KMS-11 (cell line): ENCODE measurements around the gene SUN1.

ENCODE experiments used
- H2AFZ ChIP-seq: fragments of 200-600 bp; sonication (generic); 2 replicates; pipeline ENCODE4 v1.6.1; 2016; ENCODE audit warnings: antibody characterized with exemption, mixed run types, low read depth
- H3K27ac ChIP-seq: fragments of 200-600 bp; sonication (generic); 2 replicates; pipeline ENCODE4 v1.6.1; 2016; ENCODE audit warnings: mild to moderate bottlenecking, mixed run types
- H3K27me3 ChIP-seq: fragments of 200-600 bp; sonication (generic); 2 replicates; pipeline ENCODE4 v1.6.1; 2017; ENCODE audit warnings: mild to moderate bottlenecking, low read depth, mixed run types, moderate library complexity; ENCODE audit not compliant: insufficient read depth
- H3K36me3 ChIP-seq: fragments of 200-600 bp; sonication (generic); 2 replicates; pipeline ENCODE4 v1.6.1; 2017; ENCODE audit warnings: mild to moderate bottlenecking, mixed run types; ENCODE audit not compliant: insufficient read depth
- H3K4me1 ChIP-seq: fragments of 200-600 bp; sonication (generic); 2 replicates; pipeline ENCODE4 v1.6.1; 2016; ENCODE audit warnings: mild to moderate bottlenecking, low read depth, mixed run types; ENCODE audit not compliant: poor library complexity, severe bottlenecking
- H3K4me2 ChIP-seq: fragments of 200-600 bp; sonication (generic); 2 replicates; pipeline ENCODE4 v1.7.0; 2016; ENCODE audit warnings: mild to moderate bottlenecking, mixed run types
- H3K4me3 ChIP-seq: fragments of 200-600 bp; sonication (generic); IDR thresholded peaks from 2 replicates; pipeline ENCODE4 v1.6.1; 2017; ENCODE audit warnings: low read depth, low read length, mixed read lengths; ENCODE audit not compliant: insufficient read depth
- H3K79me2 ChIP-seq: fragments of 200-600 bp; sonication (generic); 2 replicates; pipeline ENCODE4 v1.6.1; 2016; ENCODE audit warnings: low read depth, mixed run types; ENCODE audit not compliant: insufficient read depth
- H3K9ac ChIP-seq: fragments of 200-600 bp; sonication (generic); 2 replicates; pipeline ENCODE4 v1.6.1; 2016; ENCODE audit warnings: mild to moderate bottlenecking, mixed run types
- H4K20me1 ChIP-seq: fragments of 200-600 bp; sonication (generic); 2 replicates; pipeline ENCODE4 v1.6.1; 2016; ENCODE audit warnings: mild to moderate bottlenecking, mixed run types; ENCODE audit not compliant: insufficient read depth
- CTCF ChIP-seq: fragments of 200-600 bp; sonication (generic); conservative IDR thresholded peaks from 2 replicates; pipeline ENCODE4 v1.6.1; 2017; ENCODE audit warnings: low read depth, mild to moderate bottlenecking, antibody characterized with exemption, low read length, moderate library complexity, mixed read lengths

SUN1 gene

DNA sequence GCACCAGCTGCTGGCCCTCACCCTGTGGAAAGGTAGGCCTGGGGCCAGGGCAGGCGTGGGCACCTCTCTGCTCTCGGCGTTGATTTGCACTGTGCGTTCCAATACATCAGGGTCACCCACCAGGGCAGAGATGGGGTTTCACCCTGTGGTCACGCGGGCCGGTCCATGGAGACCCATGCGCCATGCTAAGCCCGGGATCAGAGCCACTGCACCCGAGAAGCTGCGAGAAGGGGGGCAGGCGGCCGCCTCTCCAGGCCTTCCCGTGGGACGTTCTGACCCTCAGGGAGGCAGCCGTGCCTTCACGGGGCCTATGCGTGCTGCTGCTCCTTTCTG, 55.2 kb downstream of the SUN1 start:
- Histone ChIP-seq H3K79me2 (peaks cover 36% of the 10 kb centered on the region), H3K27me3 (no peaks in the 10 kb centered on the region), H3K4me2 (no peak overlapping the region), H4K20me1 (no peaks in the 10 kb centered on the region), H2AFZ (no peak overlapping the region), H3K36me3 (no peaks in the 10 kb centered on the region), H3K4me1 (no peaks in the 10 kb centered on the region), H3K27ac (no peak overlapping the region), H3K4me3 (no peak overlapping the region), H3K9ac (no peak overlapping the region)
- TF ChIP-seq CTCF = no peak

DNA sequence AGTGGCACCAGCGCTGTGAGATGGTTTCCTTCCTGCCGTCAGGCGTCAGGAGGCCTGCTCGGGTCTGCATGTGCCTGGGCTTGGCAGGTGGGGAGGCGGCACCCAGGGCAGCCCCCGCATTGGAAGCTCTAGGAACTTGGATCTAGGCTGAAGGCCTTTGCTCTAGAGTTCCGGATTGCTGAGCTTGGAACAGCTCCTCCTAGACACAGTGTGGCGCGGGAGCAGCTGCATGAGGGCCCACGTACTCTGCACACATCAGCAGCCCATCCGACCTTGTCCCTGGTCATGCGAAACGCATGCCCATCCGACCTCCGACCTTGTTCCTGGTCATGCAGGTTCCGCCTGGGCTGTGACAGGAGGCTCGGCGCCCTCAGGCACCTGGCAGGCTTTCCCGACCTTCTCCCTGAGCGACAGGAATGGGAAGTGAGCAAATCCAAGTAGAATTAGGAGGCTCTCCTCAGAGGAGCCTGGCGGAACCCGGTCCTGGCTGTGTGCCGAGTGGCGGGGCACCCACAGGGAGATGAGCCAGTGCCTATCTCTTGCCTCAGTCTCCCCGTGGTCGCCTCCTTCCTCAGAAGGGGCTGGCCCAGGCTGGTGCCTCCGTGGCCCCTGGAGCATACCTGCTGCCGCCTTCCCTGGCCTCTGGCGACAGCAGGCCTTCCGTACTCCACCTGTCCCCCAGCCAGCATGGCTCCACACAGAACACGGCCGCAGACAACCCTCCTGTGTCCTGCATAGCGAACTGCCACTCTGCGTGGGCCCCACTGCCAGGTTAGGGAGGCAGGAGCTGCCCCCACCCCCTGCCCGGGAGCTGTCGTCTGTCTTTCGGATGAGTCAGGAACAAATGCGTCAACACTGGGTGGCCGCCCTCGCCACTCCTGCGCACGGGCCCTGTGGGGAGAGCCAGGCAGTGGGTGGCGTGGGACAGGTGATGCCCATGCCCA, 56.1 kb downstream of the SUN1 start:
- H2AFZ ChIP-seq = no peak overlapping the region
- no peak overlapping the region for H3K9ac ChIP-seq
- H3K4me1 ChIP-seq = no peaks in the 10 kb centered on the region
- no peak overlapping the region for H3K27ac ChIP-seq
- H4K20me1 ChIP-seq = no peaks in the 10 kb centered on the region
- TF ChIP-seq CTCF = no peak
- H3K79me2 ChIP-seq = peaks cover 28% of the 10 kb centered on the region
- H3K4me2 ChIP-seq = no peak overlapping the region
- H3K27me3 ChIP-seq = no peaks in the 10 kb centered on the region
- H3K36me3 ChIP-seq = no peaks in the 10 kb centered on the region
- no peak overlapping the region for H3K4me3 ChIP-seq

GRCh38 chr7:889025-889390, 56.7 kb downstream of the SUN1 start:
- H3K4me2 ChIP-seq = no peak overlapping the region
- no peak overlapping the region for H3K27ac ChIP-seq
- H3K4me1 ChIP-seq = no peaks in the 10 kb centered on the region
- no peak overlapping the region for H3K9ac ChIP-seq
- peaks cover 21% of the 10 kb centered on the region; the same call in 1 of the 2 replicates for H3K79me2 ChIP-seq
- H2AFZ ChIP-seq = no peak overlapping the region
- H4K20me1 ChIP-seq = no peaks in the 10 kb centered on the region
- no peaks in the 10 kb centered on the region for H3K27me3 ChIP-seq
- no peak for TF ChIP-seq CTCF
- no peak overlapping the region for H3K4me3 ChIP-seq
- H3K36me3 ChIP-seq = no peaks in the 10 kb centered on the region

DNA sequence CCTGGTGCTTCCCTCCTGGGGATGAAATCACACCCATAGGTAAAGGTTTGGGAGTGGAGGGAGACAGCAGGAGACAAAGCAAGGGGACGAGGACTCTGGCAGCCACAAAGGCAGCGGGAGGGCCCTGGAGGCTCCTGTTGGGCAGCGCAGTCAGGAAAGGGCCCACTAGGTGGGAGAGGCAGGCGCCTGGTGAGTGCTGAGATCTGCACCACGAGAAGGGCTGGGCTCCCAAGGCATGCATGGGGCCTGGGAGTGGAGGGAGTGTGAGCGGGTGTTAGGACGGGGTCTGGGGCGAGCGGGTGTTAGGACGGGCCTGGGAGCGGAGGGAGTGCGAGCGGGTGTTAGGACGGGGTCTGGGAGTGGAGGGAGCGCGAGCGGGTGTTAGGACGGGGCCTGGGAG, 57.1 kb downstream of the SUN1 start:
- Histone ChIP-seq H3K4me1 (no peaks in the 10 kb centered on the region), H3K9ac (no peak overlapping the region), H4K20me1 (no peaks in the 10 kb centered on the region), H2AFZ (no peak overlapping the region), H3K4me3 (no peak overlapping the region), H3K36me3 (no peaks in the 10 kb centered on the region), H3K27me3 (no peaks in the 10 kb centered on the region), H3K4me2 (no peak overlapping the region), H3K79me2 (peaks cover 18% of the 10 kb centered on the region; the same call in 1 of the 2 replicates), H3K27ac (no peak overlapping the region)
- no peak for TF ChIP-seq CTCF
